NCI-H1694 (cell line): ENCODE measurements around the gene MYO9B.
"Not testable (repeated sequence)": the region's sequence is repeated elsewhere in the genome, so short reads cannot be mapped to it uniquely, and the experiment has no call there.

Experiments
- DNase-seq: peaks from one replicate; lab custom pipeline; 2025; lab: John Stamatoyannopoulos, UW

Gene MYO9B

GRCh38 chr19:17090583-17090982 lies 15.0 kb downstream of the MYO9B start:
- no peak for DNase-seq

DNA sequence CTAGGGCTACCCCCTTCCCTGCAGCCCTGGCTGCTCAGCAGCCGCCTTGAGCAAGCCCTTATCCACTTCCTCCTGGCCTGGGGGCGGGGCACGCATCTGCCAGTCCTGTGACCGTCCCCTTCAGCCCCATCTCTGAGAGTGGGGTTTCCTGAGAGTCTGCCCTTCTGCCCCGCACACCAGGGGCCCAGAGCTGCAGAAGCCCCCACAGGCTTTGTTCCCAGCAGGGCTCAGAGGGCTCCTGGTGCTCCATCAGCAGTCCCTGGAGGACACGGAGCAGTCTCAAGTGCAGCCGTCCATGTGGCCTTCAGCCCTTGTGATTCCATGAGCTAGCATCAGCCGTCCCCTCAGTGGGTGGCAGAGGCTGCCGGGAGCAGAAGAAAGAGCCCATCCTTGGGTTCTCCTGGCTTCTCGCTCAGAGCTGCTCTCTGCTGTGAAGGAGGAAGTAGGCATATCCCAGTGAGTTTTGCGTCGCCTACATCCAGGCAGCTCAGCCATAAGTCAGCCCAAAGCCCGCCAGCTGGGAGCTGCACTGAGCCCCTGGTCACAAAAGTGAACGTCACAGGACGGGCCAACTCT lies 16.3 kb downstream of the MYO9B start:
- no peak for DNase-seq

GRCh38 chr19:17092696-17093095 lies 17.1 kb downstream of the MYO9B start:
- no peak for DNase-seq

DNA sequence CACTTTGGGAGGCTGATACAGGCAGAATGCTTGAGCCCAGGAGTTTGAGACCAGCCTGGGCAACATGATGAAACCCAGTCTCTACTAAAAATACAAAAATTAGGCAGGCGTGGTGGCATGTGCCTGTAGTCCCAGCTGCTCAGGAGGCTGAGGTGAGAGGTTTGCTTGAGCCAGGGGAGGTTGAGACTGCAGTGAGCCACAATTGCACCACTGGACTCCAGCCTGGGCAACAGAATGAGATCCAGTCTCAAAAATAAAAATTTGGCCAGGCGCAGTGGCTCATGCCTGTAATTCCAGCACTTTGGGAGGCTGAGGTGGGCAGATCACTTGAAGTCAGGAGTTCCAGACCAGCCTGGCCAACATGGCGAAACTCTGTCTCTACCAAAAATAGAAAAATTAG lies 19.1 kb downstream of the MYO9B start:
- DNase-seq, result not testable (repeated sequence)

DNA sequence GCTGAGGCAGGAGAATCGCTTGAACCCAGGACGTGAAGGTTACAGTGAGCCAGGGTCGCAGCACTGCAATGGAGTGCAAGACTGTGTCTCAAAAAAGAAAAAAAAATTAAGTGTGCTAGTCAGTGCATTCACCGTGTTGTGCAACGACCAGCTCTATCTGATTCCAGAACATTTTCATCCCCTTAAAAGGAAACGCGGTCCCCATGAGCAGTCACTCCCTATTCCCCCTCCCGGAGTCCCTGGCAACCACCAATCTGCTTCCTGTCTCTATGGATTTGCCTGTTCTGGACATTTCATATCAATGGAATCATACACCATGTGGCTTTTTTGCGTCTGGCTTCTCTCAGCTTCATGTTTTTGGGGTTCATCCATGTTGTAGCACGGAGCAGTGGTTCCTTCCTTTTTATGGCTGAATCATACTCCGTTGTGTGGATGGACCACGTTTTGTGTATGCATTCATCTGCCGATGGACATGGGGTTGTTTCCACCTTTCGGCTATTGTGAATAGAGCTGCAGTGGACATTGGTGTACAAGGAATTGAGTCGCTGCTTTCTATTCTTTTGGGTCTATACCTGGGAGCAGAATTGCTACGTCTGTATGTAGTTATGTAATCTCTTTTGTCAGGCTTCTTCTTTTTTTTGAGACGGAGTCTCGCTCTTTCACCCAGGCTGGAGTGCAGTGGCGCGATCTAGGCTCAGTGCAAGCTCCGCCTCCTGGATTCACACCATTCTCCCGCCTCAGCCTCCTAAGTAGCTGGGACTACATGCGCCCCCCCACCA lies 19.8 kb downstream of the MYO9B start:
- DNase-seq, result no peak

DNA sequence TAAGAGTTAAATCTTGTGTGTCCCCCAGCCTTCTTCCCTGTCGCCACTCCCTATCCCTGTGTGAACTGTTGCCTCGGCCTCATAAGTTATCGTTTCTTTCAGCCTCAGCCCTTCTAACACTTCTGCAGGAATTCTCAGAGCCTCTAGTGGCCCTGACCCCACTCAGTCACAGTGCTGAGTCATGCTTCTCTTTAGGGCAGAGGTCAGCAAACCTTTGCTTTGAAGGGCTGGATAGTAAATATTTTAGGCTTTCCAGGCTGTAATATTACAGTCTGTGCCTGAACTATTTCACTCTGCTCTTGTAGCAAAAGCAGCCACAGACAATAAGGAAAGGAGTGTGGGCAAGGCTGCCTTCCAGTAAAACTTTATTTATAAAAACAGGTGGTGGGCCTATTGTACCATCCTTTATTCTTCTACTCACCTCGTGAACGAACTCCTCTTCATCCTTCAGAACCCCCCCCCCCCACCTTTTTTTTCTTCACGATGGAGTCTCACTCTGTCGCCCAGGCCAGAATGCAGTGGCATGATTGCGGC lies 22.1 kb downstream of the MYO9B start:
- no peak for DNase-seq

GRCh38 chr19:17098326-17098725 lies 22.7 kb downstream of the MYO9B start:
- no peak for DNase-seq

- DNase-seq, result no peak
Measured at GRCh38 chr19:17101686-17102628, 26.4 kb downstream of the MYO9B start.

DNA sequence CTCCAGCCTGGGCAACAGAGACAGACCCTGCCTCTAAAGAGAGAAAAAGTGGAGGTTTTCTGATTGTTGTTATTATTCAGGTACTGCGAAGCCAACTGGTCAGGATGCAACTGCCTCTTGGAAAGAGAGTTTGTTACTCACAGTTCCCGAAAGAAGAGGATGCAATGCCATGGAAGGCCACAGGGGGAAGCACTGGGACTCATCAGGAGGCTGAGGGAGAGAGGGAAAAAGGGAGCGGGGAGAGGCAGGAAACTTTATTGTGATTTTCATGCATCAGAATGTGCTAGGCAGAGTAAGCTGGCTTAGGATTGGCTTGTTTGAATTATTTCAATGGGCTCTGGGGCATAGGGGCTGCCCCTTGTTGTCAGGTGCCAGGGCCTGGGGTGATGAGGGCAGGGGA lies 27.6 kb downstream of the MYO9B start:
- DNase-seq, result peak; percentile 11

DNA sequence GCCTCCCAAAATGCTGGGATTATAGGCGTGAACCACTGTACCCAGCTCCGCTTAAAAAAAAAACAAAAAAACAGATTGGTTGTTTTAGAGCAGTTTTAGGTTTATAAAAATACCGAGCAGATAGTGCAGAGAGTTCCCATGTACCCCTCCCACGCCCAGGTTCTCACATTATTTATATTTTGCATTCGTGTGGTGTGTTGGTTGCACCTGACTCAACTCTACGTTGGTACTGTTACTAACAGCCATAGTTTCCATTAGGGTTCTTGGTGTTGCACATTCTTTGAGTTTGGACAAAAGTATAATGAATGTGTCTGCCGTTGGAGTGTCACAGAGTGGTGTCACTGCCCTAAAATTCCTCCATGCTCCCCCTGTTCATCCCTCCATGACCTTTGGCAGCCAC lies 29.1 kb downstream of the MYO9B start:
- no peak for DNase-seq

DNA sequence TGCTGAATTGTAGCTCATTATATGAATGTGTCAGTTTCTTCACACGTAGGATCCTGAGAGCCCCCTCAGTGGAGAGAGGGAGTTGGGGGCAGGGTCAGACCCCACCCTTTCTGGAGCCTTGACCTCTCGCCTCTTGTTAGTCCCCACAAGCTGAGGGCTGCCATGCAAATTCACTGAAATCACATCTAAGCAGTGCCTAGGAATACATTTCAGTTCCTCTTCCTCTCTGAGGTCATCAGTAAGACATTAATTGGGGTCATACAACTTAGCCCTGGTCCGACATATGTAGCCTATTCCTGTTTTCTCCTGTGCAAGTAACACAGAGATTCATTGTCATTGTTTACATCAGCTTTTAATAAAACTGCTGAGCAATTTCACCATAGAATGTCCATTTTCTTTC lies 30.0 kb downstream of the MYO9B start:
- DNase-seq, result no peak

DNA sequence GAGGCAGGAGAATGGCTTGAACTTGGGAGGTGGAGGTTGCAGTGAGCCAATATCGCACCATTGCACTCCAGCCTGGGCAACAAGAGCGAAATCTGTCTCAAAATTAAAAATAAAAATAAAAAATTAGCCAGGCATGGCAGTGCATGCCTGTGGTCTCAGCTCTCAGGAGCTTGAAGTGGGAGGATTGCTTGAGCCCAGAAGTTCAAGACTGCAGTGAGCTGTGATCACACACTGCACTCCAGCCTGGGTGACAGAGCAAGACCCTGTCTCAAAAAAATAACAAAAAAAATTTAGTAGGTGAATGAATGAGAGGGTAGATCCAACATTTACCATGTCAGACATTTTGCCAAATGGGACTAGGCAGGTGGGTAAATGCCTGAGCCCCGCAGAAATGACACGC lies 31.4 kb downstream of the MYO9B start:
- not testable (repeated sequence) for DNase-seq

- no peak for DNase-seq
Measured at GRCh38 chr19:17107546-17108452, 32.2 kb downstream of the MYO9B start.

- DNase-seq, result no peak
Measured at GRCh38 chr19:17108453-17108784, 32.8 kb downstream of the MYO9B start.

DNA sequence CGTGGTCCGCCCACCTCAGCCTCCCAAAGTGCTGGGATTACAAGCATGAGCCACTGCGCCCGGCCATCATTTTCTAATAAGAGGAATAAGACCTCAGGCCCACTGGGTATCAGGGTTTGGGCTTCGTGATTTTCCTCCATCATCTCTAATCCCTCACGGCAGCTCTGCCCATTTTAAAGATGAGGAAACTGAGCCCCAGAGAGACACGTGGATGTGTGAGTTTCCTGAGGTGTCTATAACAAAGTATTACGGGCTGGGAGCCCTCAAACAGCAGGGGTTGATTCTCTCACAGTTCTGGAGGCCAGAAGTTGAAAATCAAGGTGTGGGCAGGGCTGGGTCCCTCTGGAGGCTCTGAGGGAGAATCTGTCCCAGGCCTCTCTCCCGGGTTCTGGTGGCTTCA lies 33.7 kb downstream of the MYO9B start:
- no peak for DNase-seq

- DNase-seq, result no peak
Measured at GRCh38 chr19:17109962-17110598, 34.5 kb downstream of the MYO9B start.

DNA sequence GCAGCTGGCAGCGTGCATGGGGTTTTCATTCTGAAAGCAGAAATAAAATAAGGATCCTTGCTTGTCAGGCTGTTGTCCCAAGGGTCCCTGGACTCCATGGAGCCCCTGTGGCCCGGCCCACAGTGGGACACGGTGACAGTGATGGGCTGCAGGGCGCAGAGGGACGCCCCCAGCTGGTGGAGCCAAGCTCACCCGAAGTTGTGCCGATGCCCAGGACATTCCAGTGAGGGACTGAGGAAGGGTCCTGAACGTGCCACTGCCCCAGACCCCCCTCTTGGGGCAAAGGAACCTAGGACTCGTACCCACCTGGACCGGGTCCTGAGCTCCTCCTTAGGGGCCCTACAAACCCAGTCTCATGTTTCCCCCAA lies 35.0 kb downstream of the MYO9B start:
- no peak for DNase-seq

GRCh38 chr19:17111766-17112165 lies 36.2 kb downstream of the MYO9B start:
- no peak for DNase-seq

DNA sequence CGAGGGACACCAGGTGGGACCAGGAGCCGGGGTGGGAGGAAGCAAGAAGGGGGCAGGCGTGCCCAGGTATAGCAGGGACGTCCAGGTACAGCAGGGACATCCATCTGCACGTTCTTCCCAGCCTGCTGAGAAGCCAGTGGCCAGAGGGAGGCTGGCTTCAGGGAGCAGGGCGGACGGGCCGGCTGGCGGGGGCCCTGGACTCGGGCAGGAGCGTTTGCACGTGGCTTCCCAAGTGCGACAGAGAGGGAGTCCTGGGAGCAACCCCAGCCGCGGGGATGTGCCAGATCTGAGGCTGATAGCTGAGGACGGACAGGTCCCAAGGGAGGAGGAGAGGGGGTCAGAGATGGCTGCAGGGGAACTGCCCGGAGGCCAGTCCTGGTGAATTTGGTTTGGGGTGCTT lies 36.7 kb downstream of the MYO9B start:
- DNase-seq, result no peak

GRCh38 chr19:17112700-17113099 lies 37.1 kb downstream of the MYO9B start:
- DNase-seq, result no peak

- DNase-seq, result no peak
Measured at GRCh38 chr19:17113127-17113785, 37.7 kb downstream of the MYO9B start.
